ENCODE results near the gene LRRC37B.
"Not testable (repeated sequence)": the region's sequence is repeated elsewhere in the genome, so short reads cannot be mapped to it uniquely, and the experiment has no call there.

Gene LRRC37B

GRCh38 chr17:32006957-32007462, at the start of gene LRRC37B:
Gene LRRC37B (plus strand): TSS chr17:32007383. CDS start chr17:32021393, 14,010 bp downstream.
- DNase-seq, result peak; percentile 85
- in situ Hi-C loops (cut with HindIII; ENCODE audit: low pct_ligation_motif_present, low pct_unique_long_range_greater_than_20kb, low sequenced_read_pairs), result loop anchor here (25.0 kb wide), 1 partner anchor 130 kb away; the partner anchor contains the start of gene RHOT1

DNA sequence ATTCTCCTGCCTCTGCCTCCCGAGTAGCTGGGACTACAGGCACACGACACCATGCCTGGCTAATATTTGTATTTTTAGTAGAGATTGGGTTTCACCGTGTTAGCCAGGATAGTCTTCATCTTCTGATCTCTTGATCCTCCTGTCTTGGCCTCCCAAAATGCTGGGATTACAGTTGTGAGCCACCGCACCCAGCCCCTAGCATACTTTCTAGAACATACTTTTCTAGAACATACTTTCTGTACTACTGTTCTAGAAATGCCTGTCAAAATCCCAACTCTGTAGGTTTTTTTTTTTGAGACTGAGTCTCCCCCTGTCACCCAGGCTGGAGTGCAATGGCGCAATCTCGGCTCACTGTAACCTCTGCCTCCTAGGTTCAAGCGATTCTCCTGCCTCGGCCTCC, 43.1 kb upstream of the LRRC37B start:
- DNase-seq; in situ Hi-C loops (cut with HindIII; ENCODE audit: low pct_ligation_motif_present, low pct_unique_long_range_greater_than_20kb, low sequenced_read_pairs): not testable (repeated sequence)

GRCh38 chr17:31967648-31968047, 39.5 kb upstream of the LRRC37B start:
- DNase-seq, result no peak
- in situ Hi-C loops (cut with HindIII; ENCODE audit: low pct_ligation_motif_present, low pct_unique_long_range_greater_than_20kb, low sequenced_read_pairs), result no loop called here

DNA sequence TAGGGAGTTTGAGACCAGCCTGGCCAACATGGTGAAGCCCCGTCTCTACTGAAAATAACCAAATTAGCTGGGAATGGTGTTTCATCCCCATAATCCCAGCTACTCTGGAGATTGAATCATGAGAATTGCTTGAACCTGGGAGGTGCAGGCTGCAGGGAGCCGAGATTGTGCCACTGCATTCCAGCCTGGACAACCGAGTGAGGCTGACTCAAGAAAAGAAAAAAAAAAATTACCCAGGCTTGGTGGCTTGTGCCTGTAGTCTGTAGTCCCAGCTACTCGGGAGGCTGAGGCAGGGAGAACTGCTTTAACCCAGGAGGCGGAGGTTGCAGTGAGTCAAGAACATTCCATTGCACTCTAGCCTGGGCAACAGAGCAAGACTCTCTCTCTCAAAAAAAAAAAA, 36.8 kb upstream of the LRRC37B start:
- DNase-seq; in situ Hi-C loops (cut with HindIII; ENCODE audit: low pct_ligation_motif_present, low pct_unique_long_range_greater_than_20kb, low sequenced_read_pairs): not testable (repeated sequence)

- in situ Hi-C loops (cut with HindIII; ENCODE audit: low pct_ligation_motif_present, low pct_unique_long_range_greater_than_20kb, low sequenced_read_pairs), result not testable (repeated sequence)
Measured at GRCh38 chr17:31974269-31975071, 32.7 kb upstream of the LRRC37B start.

GRCh38 chr17:31975391-31975790, 31.8 kb upstream of the LRRC37B start:
- in situ Hi-C loops (cut with HindIII; ENCODE audit: low pct_ligation_motif_present, low pct_unique_long_range_greater_than_20kb, low sequenced_read_pairs); DNase-seq: not testable (repeated sequence)

More at GRCh38 chr17:31974269-31975071, 32.7 kb upstream of the LRRC37B start:
- DNase-seq, result not testable (repeated sequence)

- not testable (repeated sequence) for DNase-seq
Measured at GRCh38 chr17:31991821-31992220, 15.4 kb upstream of the LRRC37B start.

GRCh38 chr17:31997005-31997404, 10.2 kb upstream of the LRRC37B start:
- no peak for DNase-seq
- in situ Hi-C loops (cut with HindIII; ENCODE audit: low pct_ligation_motif_present, low pct_unique_long_range_greater_than_20kb, low sequenced_read_pairs), result no loop called here

More at GRCh38 chr17:31991821-31992220, 15.4 kb upstream of the LRRC37B start:
- in situ Hi-C loops (cut with HindIII; ENCODE audit: low pct_ligation_motif_present, low pct_unique_long_range_greater_than_20kb, low sequenced_read_pairs), result not testable (repeated sequence)

- in situ Hi-C loops (cut with HindIII; ENCODE audit: low pct_ligation_motif_present, low pct_unique_long_range_greater_than_20kb, low sequenced_read_pairs), result loop anchor here (25.0 kb wide), 1 partner anchor 130 kb away; the partner anchor contains the start of gene RHOT1
Measured at GRCh38 chr17:32007463-32008298, 498 bp downstream of the LRRC37B start.

DNA sequence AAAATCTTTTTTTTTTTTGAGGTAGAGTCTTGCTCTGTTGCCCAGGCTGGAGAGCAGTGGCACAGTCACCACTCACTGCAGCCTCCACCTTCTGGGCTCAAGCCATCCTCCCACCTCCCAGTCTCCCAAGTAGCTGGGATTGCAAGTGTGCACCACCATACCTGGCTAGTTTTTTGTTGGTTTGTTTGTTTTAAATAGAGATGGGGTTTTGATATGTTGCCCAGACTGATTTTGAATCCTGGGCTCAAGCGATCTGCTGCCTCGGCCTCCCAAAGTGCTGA, 2.0 kb downstream of the LRRC37B start:
- DNase-seq, result no peak
- in situ Hi-C loops (cut with HindIII; ENCODE audit: low pct_ligation_motif_present, low pct_unique_long_range_greater_than_20kb, low sequenced_read_pairs), result loop anchor here (25.0 kb wide), 1 partner anchor 128 kb away; the partner anchor contains the start of gene RHOT1

More at GRCh38 chr17:32007463-32008298, 498 bp downstream of the LRRC37B start:
- peak; percentile 40 for DNase-seq

DNA sequence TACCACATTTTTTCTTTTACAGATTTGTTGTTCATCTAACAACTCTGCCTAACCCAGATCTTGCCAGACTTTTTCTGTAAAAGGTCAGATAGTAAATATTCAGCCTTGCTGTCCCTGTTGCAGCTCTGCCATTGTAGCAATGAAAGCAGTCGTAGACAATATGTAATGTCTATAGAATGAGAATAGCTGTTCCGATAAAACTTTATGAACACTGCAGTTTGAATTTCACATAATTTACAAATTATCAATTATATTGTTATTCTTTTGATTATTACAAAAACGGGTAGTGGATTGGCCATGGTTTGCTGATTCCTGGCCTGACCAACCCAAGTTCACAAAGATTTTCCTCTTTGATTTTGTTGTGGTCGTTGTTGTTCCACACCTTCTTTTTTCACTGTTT, 2.9 kb downstream of the LRRC37B start:
- DNase-seq, result no peak
- in situ Hi-C loops (cut with HindIII; ENCODE audit: low pct_ligation_motif_present, low pct_unique_long_range_greater_than_20kb, low sequenced_read_pairs), result loop anchor here (25.0 kb wide), 1 partner anchor 127 kb away; the partner anchor contains the start of gene RHOT1

GRCh38 chr17:32015245-32016013, 8.2 kb downstream of the LRRC37B start:
- no peak for DNase-seq
- in situ Hi-C loops (cut with HindIII; ENCODE audit: low pct_ligation_motif_present, low pct_unique_long_range_greater_than_20kb, low sequenced_read_pairs), result loop anchor here (25.0 kb wide), 1 partner anchor 122 kb away; the partner anchor contains the start of gene RHOT1

DNA sequence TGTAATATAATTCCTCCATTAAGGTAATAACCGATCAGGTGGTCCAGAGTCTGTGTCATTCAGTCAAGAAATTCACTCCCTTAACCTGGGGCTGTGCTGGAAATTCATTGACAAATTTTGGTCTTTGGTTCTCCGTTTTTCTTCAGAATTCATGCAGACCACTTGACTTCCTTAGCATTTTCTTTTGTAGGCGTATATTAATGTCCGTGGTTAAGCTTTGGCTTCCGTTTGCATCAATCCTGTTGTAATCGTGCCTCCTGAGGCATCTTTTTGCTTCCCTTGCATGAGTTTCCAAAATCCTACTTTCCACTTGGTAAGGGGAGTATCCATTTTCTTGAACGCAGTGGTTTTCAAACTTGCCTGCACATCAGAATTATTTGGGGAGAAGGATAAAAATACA, 9.0 kb downstream of the LRRC37B start:
- in situ Hi-C loops (cut with HindIII; ENCODE audit: low pct_ligation_motif_present, low pct_unique_long_range_greater_than_20kb, low sequenced_read_pairs), result loop anchor here (25.0 kb wide), 1 partner anchor 121 kb away; the partner anchor contains the start of gene RHOT1
- no peak for DNase-seq

DNA sequence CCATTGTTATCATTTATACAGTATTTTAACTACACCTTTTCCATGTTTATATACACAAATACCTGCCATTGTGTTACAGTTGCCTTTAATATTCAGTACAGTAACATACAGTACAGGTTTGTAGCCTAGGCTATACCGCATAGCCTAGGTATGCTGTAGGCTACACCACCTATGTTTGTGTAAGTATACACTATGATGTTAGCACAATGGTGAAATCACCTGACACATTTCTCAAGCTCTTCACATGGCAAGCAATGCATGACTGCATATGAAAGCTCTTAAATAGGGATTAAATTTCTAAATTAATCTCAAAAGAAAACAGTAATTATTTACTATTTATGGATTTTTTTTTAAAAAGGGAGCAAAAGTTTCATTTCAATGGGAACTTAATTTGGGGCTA, 12.0 kb downstream of the LRRC37B start:
- DNase-seq, result no peak
- in situ Hi-C loops (cut with HindIII; ENCODE audit: low pct_ligation_motif_present, low pct_unique_long_range_greater_than_20kb, low sequenced_read_pairs), result loop anchor here (25.0 kb wide), 1 partner anchor 118 kb away; the partner anchor contains the start of gene RHOT1

DNA sequence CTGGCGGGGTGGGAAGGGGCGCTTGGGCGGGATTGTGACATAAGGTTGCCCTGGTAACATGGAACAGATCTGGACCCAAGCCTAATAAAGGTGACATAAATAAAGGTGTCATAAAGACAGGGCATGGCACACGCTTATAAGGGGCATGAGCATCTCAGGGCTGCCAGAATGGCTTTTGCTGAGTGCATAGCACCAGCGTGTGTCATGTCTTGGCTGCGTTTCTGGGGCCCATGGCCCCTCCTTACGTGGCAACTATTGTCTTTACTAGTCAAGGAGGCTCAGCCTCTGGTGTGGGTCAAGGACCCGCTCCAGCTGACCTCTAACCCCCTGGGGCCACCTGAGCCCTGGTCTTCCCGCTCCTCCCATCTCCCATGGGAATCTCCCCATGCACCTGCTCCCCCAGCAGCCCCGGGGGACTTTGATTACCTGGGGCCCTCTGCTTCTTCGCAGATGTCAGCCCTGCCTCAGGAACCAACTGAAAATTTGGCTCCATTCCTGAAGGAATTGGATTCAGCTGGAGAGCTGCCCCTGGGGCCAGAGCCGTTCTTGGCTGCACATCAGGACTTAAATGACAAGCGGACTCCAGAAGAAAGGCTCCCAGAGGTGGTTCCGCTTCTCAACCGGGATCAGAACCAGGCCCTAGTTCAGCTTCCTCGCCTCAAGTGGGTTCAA, 13.9 kb downstream of the LRRC37B start:
- in situ Hi-C loops (cut with HindIII; ENCODE audit: low pct_ligation_motif_present, low pct_unique_long_range_greater_than_20kb, low sequenced_read_pairs), result loop anchor here (25.0 kb wide), 1 partner anchor 116 kb away; the partner anchor contains the start of gene RHOT1
- no peak for DNase-seq

GRCh38 chr17:32021615-32021955, 14.4 kb downstream of the LRRC37B start:
- DNase-seq, result no peak
- in situ Hi-C loops (cut with HindIII; ENCODE audit: low pct_ligation_motif_present, low pct_unique_long_range_greater_than_20kb, low sequenced_read_pairs), result loop anchor here (25.0 kb wide), 1 partner anchor 116 kb away; the partner anchor contains the start of gene RHOT1

DNA sequence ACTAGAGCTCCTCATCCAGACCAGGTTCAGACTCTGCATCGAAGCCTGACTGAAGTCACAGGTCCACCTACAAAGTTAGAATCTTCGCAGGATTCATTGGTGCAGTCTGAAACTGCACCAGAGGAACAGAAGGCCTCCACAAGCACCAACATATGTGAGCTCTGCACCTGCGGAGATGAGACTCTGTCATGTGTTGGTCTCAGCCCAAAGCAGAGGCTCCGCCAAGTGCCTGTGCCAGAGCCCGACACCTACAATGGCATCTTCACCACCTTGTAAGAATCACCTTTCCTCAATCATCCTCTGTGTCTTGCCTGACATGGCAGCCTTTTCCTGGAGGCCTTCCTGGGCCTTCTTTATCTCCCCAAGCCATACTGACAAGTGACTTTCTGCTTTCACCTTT, 15.4 kb downstream of the LRRC37B start:
- in situ Hi-C loops (cut with HindIII; ENCODE audit: low pct_ligation_motif_present, low pct_unique_long_range_greater_than_20kb, low sequenced_read_pairs), result loop anchor here (25.0 kb wide), 1 partner anchor 115 kb away; the partner anchor contains the start of gene RHOT1
- not testable (repeated sequence) for DNase-seq
